ACC112 (cell line): ENCODE results near the gene UPK2.

Experiments used
- H2AFZ ChIP-seq: fragments of 200-600 bp; sonication (generic); one replicate; pipeline ENCODE4 v1.6.0; 2017; ENCODE audit warnings: antibody characterized with exemption, low read length; ENCODE audit not compliant: unreplicated experiment
- H3K27ac ChIP-seq: fragments of 200-600 bp; sonication (generic); 2 replicates; pipeline ENCODE4 v1.5.1; 2014; ENCODE audit warnings: low read depth, mild to moderate bottlenecking, antibody characterized with exemption, low read length, moderate library complexity
- H3K27me3 ChIP-seq: fragments of 200-600 bp; sonication (generic); 2 replicates; pipeline ENCODE4 v1.6.1; 2014; ENCODE audit warnings: mild to moderate bottlenecking, antibody characterized with exemption, low read length, moderate library complexity, mixed read lengths; ENCODE audit not compliant: insufficient read depth
- H3K36me3 ChIP-seq: fragments of 200-600 bp; sonication (generic); 2 replicates; pipeline ENCODE4 v1.6.1; 2016; ENCODE audit warnings: mild to moderate bottlenecking, antibody characterized with exemption, low read length, moderate library complexity, mixed read lengths; ENCODE audit not compliant: insufficient read depth
- H3K4me1 ChIP-seq: fragments of 200-600 bp; sonication (generic); one replicate; pipeline ENCODE4 v1.6.1; 2016; ENCODE audit warnings: low read length, mixed read lengths; ENCODE audit not compliant: insufficient read depth, unreplicated experiment, control insufficient read depth
- H3K4me3 ChIP-seq: fragments of 200-600 bp; sonication (generic); 2 replicates; pipeline ENCODE4 v1.5.1; 2014; ENCODE audit warnings: mild to moderate bottlenecking, low read depth, low read length
- H3K79me2 ChIP-seq: fragments of 200-600 bp; sonication (generic); one replicate; pipeline ENCODE4 v1.6.0; 2016; ENCODE audit warnings: low read length; ENCODE audit not compliant: control insufficient read depth, unreplicated experiment, insufficient read depth

Gene UPK2

GRCh38 chr11:118928870-118929500 is 27.1 kb upstream of the UPK2 start:
- Histone ChIP-seq H3K4me1 (peaks cover 13% of the 10 kb centered on the region), H3K79me2 (peaks cover 18% of the 10 kb centered on the region), H3K27me3 (no peaks in the 10 kb centered on the region), H3K27ac (peak overlapping the region; percentile 50; the same call in 1 of the 2 replicates), H3K4me3 (peak overlapping the region; percentile 86), H3K36me3 (no peaks in the 10 kb centered on the region), H2AFZ (peak overlapping the region; percentile 59)

GRCh38 chr11:118929501-118930093 is 26.5 kb upstream of the UPK2 start:
- H3K4me1 ChIP-seq: peaks cover 13% of the 10 kb centered on the region
- H3K36me3 ChIP-seq: no peaks in the 10 kb centered on the region
- peak overlapping the region; percentile 11 for H2AFZ ChIP-seq
- H3K79me2 ChIP-seq: peaks cover 12% of the 10 kb centered on the region
- no peaks in the 10 kb centered on the region for H3K27me3 ChIP-seq
- peak overlapping the region; percentile 86 for H3K4me3 ChIP-seq
- H3K27ac ChIP-seq: no peak overlapping the region

- peaks cover 6% of the 10 kb centered on the region for H3K79me2 ChIP-seq
- H3K36me3 ChIP-seq: no peaks in the 10 kb centered on the region
- peaks cover 13% of the 10 kb centered on the region for H3K4me1 ChIP-seq
- no peak overlapping the region for H3K27ac ChIP-seq
- H3K27me3 ChIP-seq: no peaks in the 10 kb centered on the region
- peak overlapping the region; percentile 86 for H3K4me3 ChIP-seq
- peak overlapping the region; percentile 11 for H2AFZ ChIP-seq
Measured at GRCh38 chr11:118930094-118930712, 25.9 kb upstream of the UPK2 start.

GRCh38 chr11:118931571-118931970 is 24.5 kb upstream of the UPK2 start:
- Histone ChIP-seq H2AFZ (no peak overlapping the region), H3K27ac (no peak overlapping the region), H3K4me3 (no peak overlapping the region), H3K27me3 (no peaks in the 10 kb centered on the region), H3K4me1 (peaks cover 9% of the 10 kb centered on the region), H3K36me3 (no peaks in the 10 kb centered on the region), H3K79me2 (no peaks in the 10 kb centered on the region)

- no peak overlapping the region for H3K27ac ChIP-seq
- no peaks in the 10 kb centered on the region for H3K27me3 ChIP-seq
- no peak overlapping the region for H2AFZ ChIP-seq
- no peaks in the 10 kb centered on the region for H3K36me3 ChIP-seq
- no peaks in the 10 kb centered on the region for H3K79me2 ChIP-seq
- no peak overlapping the region for H3K4me3 ChIP-seq
- no peaks in the 10 kb centered on the region for H3K4me1 ChIP-seq
Measured at GRCh38 chr11:118933486-118933885, 22.6 kb upstream of the UPK2 start.

- Histone ChIP-seq H3K27me3 (no peaks in the 10 kb centered on the region), H3K4me1 (no peaks in the 10 kb centered on the region), H2AFZ (no peak overlapping the region), H3K36me3 (no peaks in the 10 kb centered on the region), H3K79me2 (no peaks in the 10 kb centered on the region), H3K27ac (no peak overlapping the region), H3K4me3 (no peak overlapping the region)
Measured at GRCh38 chr11:118935376-118935775, 20.7 kb upstream of the UPK2 start.

- Histone ChIP-seq H3K4me3 (no peak overlapping the region), H3K27me3 (no peaks in the 10 kb centered on the region), H2AFZ (no peak overlapping the region), H3K79me2 (no peaks in the 10 kb centered on the region), H3K4me1 (no peaks in the 10 kb centered on the region), H3K27ac (no peak overlapping the region), H3K36me3 (no peaks in the 10 kb centered on the region)
Measured at GRCh38 chr11:118938491-118939403, 17.4 kb upstream of the UPK2 start.

GRCh38 chr11:118939404-118939915 is 16.6 kb upstream of the UPK2 start:
- Histone ChIP-seq H3K4me3 (no peak overlapping the region), H3K79me2 (no peaks in the 10 kb centered on the region), H3K36me3 (no peaks in the 10 kb centered on the region), H3K27ac (no peak overlapping the region), H3K4me1 (no peaks in the 10 kb centered on the region), H2AFZ (no peak overlapping the region), H3K27me3 (no peaks in the 10 kb centered on the region)

- H3K4me3 ChIP-seq: no peak overlapping the region
- H2AFZ ChIP-seq: no peak overlapping the region
- H3K36me3 ChIP-seq: no peaks in the 10 kb centered on the region
- H3K27me3 ChIP-seq: no peaks in the 10 kb centered on the region
- H3K79me2 ChIP-seq: no peaks in the 10 kb centered on the region
- H3K27ac ChIP-seq: no peak overlapping the region
- H3K4me1 ChIP-seq: no peaks in the 10 kb centered on the region
Measured at GRCh38 chr11:118939953-118940598, 16.0 kb upstream of the UPK2 start.

GRCh38 chr11:118947091-118947490 is 9.0 kb upstream of the UPK2 start:
- H3K36me3 ChIP-seq: no peaks in the 10 kb centered on the region
- H3K27me3 ChIP-seq: peaks cover 10% of the 10 kb centered on the region
- no peak overlapping the region for H3K27ac ChIP-seq
- H3K4me1 ChIP-seq: no peaks in the 10 kb centered on the region
- no peak overlapping the region for H2AFZ ChIP-seq
- H3K79me2 ChIP-seq: no peaks in the 10 kb centered on the region
- no peak overlapping the region for H3K4me3 ChIP-seq
